Measurements from ENCODE around the gene EHD1.

The EHD1 gene

DNA sequence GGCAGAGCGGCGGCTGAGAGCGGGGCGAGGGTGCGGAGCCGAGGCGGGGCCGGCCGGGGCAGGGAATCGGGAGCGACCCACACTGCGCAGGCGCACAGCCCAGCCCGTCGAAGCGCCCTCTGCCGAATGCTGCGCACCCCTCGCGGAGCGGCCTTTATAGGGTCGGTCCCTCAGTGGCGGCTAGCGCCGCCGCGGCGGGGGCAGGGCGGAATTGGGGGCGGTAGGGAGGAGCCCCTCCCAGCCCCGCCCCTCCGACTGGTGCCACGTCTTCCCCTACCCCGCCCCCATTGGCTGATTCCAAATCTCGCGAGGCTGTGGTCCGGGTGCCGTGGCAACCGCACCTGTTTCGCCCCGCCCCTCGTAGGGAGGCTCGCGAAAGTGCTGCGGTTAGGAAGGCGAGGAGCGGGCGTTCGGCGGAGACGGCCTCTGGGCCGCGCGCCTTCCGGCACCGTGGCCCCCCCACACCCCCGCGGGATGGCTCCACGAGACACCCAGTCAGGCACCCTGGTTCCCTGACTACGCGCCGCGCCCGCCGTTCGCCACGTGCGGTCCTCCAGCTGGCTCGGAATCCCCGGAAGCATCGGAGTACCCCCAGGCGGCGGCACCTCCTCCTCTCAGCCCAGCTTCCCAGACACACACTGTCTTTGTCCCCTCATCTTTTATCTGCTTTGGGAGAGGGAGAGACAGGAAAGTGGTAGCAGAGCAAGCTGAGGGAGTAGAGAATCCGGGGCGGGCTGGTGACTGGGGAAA is at the start of gene EHD1:
EHD1 (minus strand) TSS at position 128 of the 750 bp plus-strand sequence. CDS start 157 bp downstream, outside the sequence.
- peak; percentile 99 for DNase-seq

GRCh38 chr11:64926689-64927088 is 48.3 kb upstream of the EHD1 start:
- DNase-seq, result no peak

DNA sequence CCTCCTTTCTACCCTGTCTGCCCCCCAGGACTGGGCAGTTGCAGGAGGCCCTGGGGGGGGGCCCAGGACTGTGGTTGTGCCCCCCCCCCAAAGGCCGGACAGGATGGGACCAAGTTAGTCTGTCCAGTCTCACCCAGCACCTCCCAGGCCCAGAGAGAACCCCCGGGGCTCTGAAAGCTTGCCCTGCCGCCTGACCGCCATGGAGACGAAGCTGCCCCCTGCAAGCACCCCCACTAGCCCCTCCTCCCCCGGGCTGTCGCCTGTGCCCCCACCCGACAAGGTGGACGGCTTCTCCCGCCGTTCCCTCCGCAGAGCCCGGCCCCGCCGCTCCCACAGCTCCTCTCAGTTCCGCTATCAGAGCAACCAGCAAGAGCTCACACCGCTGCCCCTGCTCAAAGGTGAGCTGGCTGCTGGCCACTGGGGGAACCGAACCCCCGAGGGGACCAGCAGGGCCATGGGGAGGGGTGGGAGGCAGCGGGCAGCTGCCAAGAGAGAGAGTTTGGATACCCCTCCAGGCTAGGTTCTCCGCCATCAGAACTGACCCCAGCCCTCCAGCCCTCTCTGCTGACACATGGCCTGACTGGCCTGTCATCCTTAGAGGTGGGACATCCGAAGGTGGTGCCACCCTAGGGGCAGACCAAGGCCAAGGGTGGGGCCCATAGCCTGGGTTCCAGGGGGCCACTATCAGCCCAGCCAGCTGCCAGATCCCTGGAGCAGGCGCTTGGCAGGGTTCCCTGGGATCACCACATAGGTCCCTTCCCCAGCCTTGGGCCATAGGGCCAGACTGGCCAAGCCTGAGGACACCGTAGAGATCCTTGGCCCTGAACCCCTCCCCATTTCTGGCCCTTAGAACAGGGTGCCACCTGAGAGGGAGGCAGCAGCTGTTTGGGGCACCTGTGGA is 47.4 kb upstream of the EHD1 start:
- DNase-seq, result no peak

DNA sequence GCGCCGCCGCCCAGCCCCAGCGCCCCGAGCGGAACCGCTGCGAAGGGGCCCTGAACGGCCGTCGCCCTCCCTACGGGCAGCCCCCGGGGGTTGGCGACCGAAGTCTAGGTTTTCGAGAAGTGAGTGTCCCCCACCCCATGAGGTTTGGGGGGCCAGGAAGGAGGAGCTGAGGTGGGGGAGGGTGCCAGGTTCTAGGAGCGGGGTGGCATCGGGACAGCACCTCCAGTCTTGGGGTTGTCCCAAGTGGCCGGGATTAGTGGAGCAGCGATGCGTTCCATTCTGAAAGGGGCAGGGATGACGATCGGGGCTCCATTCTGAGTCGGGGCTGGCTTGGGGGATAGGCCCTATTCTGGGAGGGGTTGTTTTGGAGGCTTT is 46.5 kb upstream of the EHD1 start:
- DNase-seq, result no peak

DNA sequence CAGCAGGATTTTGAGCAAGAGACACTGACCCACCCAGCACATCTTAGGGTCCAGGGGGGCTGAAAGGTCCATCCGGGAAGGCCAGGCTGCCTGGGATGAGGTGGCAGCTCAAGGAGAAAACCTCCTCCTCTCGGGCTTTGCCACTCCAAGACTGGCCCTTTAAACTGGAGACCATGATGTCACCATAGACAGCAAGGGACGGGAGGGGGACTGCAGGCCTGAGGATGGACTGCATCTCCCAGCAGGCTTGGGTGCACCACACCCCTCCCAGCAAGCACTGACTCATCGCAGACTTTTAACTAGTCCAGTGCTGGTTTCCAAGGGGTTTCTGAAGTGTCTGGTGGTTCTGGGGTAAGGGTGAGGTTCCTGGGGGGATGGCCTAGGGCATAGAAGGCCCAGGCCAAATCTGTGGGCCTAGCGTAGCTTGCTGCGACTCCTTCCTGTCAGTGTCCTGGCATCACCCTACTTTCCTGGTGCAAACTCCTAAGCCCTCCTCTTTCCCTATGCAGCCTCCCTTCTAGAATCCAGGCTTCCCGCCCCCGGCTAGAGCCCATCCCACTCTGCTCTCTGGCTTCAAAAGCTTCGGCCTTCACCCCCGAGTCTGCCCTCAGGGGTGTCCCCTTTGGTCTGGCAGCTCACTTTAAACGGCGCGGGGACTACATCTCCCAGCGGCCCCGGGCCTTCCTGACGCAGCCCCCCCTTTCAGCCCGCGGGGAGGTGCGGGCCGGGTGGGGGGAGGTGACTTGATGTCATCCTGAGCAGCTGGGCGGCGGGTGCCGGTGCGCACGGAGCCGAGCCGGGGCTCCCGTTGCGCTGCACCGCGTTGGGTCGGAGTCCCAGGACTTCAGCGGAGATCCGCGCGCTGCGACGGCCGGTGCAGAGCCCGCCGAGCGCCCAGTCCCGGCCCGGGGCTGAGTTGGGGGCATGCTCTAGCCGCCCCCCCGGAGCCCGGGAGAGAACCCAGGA is 45.8 kb upstream of the EHD1 start, which contains the start of gene PPP2R5B:
PPP2R5B (plus strand) TSS at position 746 of the 966 bp plus-strand sequence. CDS start 1,046 bp downstream, outside the sequence.
- DNase-seq, result peak; percentile 73

GRCh38 chr11:64923151-64923661 is 44.8 kb upstream of the EHD1 start:
- DNase-seq, result no peak

DNA sequence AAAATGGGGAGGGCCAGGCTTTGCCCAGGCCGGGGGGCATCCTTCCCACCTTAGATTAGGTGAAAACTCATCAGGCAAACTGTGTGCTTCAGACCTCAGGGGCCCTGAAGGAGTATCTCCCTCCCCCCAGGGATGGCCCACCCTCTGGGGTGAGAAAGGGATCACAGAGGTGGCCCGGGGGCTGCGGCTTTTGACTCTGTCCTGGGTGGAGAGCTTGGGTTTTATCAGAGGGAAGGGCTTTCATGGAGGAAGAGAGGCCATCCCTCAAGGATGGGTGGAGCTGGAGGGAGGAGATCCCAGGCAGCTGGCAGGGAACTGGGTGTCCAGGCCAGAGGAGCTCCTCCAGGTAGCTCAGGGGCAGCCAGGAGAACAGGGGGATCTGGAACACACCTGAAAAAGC is 43.0 kb upstream of the EHD1 start:
- no peak for DNase-seq

DNA sequence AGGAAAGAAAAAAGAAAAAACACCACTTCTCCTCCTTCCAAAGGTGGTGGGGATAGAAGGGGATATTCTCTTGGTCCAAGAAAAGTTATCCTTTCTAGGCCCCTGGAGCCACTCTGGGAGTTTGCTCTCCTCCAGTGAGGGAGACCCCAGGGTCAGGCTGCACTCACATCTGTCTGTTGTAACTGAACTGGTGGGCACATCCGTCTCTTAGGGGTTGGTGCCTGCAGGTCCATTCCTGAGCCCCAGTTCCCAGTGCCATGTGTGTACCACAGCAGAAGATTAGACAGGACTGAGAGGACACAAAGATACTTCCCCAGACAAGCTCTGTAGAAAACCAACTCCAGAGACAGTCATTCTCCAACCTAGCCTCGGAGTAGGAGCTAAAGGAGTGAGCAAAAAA is 41.7 kb upstream of the EHD1 start:
- DNase-seq, result no peak

- no peak for DNase-seq
These were observed 41.2 kb upstream of the EHD1 start for GRCh38 chr11:64919627-64920026.

- DNase-seq, result no peak
These were observed 39.6 kb upstream of the EHD1 start for GRCh38 chr11:64918017-64918416.

DNA sequence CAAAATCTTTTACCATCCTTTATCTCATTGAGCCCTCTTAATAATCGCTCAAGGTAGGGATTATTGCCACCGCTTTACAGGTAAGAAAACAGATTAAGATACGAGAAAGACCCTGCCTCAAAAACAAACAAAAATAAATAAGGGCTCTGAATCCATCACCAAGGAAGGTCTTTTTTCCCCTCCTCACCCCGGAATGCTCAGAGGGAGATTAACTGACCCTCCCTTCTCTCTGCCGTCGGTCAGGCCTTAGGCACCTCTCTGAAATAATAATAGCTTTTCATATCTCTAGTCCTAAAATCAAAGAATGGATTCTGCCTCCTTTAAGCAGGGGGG is 39.2 kb upstream of the EHD1 start:
- DNase-seq, result no peak

- DNase-seq, result peak; percentile 99
These were observed 38.6 kb upstream of the EHD1 start, which contains the start of gene ATG2A for GRCh38 chr11:64916775-64917662. Gene ATG2A, minus strand, starts transcription at chr11:64917209. Its CDS starts 74 bp downstream, at chr11:64917135.

DNA sequence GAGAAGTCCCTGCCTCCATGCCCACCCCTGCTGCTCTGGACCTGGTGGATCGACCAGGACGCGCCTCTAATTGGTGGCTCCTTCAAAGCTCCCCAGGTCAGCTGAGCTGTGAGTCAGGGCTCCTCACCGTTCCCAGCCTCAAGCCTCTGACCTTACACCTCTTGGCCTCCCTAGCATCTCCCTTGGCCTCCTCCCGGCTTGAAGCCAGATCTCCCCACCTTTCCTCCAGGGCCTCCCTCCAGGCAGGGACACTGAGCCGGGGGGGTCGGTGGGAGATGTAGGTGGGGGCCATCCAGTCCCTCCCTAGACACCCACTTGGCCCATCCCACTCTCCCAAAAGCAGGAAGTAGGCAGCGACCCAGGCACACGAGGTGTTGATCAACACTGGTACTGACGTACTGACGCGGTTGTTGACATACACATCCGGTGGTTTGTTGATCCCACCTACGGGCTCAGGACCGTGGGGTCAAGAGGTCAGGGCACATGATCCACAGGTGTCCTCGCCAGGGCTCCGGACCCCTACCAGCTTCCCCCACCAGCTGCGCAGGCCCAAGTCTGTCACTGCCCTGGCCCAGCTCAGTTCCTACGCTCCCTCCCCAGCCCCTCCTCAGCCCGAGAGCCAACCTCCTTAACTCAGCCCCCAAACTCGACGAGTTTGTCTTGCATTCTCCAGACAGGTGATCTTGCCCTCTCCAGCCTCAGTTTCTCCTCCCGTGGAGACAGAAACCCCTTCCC is 37.8 kb upstream of the EHD1 start:
- no peak for DNase-seq

DNA sequence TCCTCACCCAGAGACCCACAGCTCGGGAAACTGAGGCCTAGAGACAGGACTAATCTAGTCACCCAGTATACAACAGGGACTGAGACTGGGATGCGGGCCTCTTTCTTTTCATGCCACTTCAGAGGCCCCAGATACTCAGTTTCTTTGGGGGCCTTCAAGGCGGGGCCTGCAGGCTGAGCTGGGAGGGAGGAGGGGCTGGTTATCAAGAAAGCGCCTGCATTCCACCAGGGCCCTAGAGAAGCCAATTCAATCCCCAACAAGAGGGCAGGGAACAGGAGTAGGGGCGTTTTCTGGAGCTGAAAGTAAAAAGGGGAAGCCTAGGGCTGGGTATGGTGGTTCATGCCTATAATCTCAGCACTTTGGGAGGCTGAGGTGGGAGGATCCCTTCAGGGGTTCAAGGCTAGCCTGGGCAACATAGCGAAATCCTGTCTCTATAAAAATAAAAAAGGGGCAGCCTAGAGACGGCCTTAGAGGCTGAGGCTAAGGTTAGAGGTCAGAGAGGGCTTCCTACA is 37.0 kb upstream of the EHD1 start:
- DNase-seq, result no peak

- DNase-seq, result no peak
These were observed 35.7 kb upstream of the EHD1 start for GRCh38 chr11:64914123-64914522.

DNA sequence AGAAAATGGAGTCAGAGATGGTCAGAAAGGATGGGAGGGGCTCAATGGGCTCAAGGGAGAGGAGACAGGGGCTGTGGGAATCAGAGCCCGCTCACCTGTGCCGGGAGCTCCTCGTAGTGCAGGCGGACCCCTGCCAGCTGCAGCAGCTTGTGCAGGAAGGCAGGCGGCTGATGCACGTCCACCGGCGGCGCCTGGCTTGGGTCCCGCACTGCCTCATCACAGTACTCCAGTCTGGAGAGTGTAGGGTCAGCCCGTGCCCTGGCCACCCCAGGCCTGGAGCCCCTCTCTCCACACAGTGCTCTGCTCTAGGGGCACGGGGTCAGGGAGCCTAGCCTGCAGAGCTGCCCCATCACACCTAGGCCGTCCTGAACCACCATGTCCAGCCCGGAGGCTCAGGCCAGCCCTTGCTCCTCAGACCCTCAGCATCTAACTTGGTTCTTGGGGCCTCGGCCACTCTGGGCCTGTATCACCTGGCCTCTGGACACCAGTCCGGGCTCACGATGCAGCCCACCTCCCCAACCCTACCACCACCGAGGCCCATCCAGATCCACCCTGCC is 34.8 kb upstream of the EHD1 start:
- no peak for DNase-seq

GRCh38 chr11:64911689-64912088 is 33.3 kb upstream of the EHD1 start:
- DNase-seq, result no peak

- DNase-seq, result no peak
These were observed 32.7 kb upstream of the EHD1 start for GRCh38 chr11:64911142-64911541.

DNA sequence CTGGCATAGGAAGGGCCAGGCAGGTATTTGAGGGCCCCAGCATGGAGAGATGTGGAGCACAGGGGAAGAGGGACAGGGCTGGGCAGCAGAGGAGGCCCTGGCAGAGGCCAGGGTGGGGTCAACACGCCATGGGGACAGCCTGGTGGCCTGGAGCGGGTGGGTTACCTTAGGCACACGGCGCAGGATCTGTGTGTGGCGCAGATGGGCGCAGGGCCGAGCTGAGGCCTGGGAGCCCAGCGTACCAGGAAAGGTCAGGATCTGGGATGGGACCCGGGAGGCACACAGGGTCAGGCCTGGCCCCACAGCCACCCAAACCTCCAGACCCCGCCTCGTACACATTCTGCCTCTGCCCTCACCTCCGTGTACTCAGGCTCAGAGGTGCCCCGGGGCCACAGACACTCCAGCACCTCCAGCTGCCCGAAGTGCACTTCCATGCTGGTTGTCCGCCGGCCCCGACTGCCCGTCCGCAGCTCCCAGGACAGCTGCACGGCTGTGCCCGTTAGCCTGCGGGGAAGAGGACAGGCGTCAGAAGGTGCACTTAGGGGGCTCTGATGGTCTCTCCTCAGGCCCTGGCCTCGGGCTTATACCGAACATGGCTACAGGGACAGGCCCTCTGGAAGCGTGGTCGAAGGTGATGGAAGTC is 32.2 kb upstream of the EHD1 start:
- DNase-seq, result no peak

All from NCI-H1436 (cell line).